Right ventricle myocardium superior (tissue), 1 donor: Measurements from ENCODE around the gene ANKRD12. TPM values are rescaled to one million over a fixed set of nuclear protein-coding genes. Genes with fewer than 3 reads are reported as not detected.
"Not testable (repeated sequence)": the region's sequence is repeated elsewhere in the genome, so short reads cannot be mapped to it uniquely, and the experiment has no call there.

ENCODE experiments used
- ATAC-seq: fragments of 200-7000 bp; cut with Tn5 transposase; one replicate; pipeline ENCODE4 v1.9.1; 2020; ENCODE audit warnings: mild to moderate bottlenecking; ENCODE audit not compliant: poor library complexity
- DNase-seq: peaks from one replicate; pipeline ENCODE4 v3.0.0-alpha.2; 2020
- intact Hi-C: fragments of 100-400 bp; cut with DNase I; formaldehyde crosslinking; loops from one replicate; pipeline ENCODE4 v1.11.2; 2022
- total RNA-seq: library from RNA; stranded (reverse); fragmentation: NEBNext Ultra II Directional; extraction: Animal tissue kit (Norgen Biotek cat#: 25700); gene quantifications from one replicate; pipeline ENCODE4 v1.2.1, GENCODE V29; 2021
- donor health status: DM: no; HTN: yes; CAD: no; lungs with severe emphysema.

ANKRD12 gene
- total RNA-seq, 1 donor from 2014 or later, result 39.9 TPM

DNA sequence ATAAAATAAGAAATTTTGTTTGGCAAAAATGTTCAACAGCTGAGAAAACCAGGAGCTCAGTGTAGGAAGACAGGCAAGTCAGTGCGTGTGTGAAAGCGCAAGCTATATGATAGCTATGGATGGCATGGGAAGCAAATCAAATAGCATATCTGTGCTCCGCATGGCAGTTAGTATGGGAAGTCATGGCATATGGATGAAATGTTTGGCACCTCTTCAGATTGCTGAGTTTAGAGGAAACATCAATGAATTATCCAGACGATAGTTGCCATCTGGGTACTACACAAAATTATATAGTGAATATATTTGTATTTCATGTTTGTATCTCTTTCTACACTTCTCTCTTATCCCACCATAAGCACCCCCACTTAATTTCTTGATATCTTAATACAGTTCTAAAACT, 112.1 kb downstream of the ANKRD12 start:
- intact Hi-C loops, result no loop called here
- no peak for ATAC-seq
- no peak for DNase-seq

DNA sequence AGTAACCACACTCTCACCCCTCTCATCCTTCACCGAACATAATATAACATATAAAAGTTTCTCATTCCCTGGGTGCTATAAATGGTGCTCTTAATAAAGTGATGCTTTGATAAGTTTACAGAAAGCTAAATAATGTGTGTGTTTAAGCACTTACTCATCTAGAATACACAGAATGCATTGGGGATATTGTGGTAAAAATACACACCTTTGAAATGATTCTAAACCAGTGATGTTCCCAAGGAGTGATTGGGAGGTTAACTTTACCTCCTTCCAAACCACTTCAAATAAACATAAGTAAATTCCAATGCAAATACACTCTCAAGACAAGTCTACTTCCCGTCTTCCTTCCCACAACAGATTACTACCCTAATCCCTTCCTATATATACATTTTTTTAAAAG, 112.7 kb downstream of the ANKRD12 start:
- DNase-seq, result no peak
- intact Hi-C loops, result no loop called here
- no peak for ATAC-seq

DNA sequence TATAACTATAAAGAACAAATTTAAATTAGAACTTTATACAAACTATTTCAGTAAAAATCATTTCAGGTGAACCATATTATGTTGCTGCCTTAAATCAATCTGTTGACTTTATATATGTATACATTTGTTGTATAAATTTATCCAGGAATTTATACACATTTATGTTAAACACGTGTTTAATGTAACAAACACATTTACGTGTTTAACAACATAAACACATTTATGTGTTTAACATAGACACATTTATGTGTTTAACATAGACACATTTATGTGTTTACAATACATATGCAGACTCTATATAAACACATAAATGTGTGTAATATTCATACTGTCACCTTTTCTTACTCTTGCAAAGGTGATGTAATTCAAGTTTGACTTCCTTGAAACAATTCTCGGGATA, 122.6 kb downstream of the ANKRD12 start:
- no peak for ATAC-seq
- intact Hi-C loops, result no loop called here
- no peak for DNase-seq

DNA sequence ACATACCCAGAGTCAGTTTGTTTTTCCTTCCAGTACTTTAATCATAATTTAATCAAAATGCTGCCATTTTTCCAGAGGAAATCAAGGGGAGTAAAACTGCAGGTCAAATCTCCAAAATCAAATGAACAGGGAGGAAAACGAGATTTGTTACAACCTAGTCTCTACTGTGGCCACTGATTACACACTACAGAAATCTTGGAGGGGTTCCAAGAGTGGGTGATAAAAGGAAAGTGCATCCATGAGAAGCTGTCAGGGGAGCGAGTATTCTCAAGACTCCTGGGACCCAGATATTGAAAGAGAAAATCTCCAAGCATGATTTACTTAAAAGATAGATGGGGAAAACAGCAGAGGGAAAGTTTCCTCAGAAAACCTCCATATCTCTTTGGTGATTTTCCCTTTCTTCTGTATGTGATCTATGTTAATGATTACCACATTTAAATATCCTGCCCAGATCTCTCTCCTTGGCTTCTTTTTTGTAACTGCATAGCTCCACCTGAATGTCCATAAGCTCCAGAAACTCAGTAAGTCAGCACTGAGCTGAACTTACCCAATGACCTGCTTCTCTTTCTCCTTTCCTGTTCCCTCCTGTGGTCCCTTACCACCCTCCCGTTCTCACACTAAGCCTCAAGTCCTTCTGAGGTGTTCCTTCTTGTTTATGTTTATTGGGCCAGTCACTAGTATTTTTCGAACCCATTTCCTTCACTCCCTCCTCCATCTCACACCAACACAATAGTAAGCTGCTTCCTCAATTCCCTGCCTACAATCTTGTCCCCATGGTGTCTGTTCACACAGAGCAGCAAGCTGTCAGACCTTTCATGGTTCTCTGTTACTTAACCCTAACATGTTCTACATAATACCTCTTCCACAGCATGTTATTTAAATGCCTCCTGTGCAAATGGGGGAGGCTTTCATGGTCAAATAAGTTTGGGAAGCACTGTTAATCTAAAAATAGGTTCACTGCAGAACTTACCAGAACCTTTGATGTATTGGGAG, 124.1 kb downstream of the ANKRD12 start:
- intact Hi-C loops, result no loop called here
- ATAC-seq, result no peak
- DNase-seq, result no peak

DNA sequence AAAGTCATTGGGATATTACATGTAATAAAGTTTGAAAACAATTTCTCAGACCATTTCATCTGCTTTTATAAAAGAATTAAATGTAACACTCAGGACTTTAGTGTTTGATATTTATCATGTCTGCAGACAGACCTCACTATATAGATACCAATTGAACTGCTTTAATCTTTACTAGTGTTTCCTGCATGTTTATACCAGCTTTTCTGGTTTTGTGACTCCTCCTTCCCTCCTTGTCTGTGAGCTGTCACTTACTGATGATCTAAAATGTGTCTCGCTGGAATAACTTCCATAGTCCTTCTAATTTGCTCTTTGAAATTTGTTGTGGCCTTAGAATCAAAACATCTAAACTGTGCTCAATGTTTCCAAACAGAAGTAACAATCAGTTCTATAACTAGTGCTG, 126.7 kb downstream of the ANKRD12 start:
- ATAC-seq (no peak), DNase-seq (no peak)
- intact Hi-C loops, result no loop called here

DNA sequence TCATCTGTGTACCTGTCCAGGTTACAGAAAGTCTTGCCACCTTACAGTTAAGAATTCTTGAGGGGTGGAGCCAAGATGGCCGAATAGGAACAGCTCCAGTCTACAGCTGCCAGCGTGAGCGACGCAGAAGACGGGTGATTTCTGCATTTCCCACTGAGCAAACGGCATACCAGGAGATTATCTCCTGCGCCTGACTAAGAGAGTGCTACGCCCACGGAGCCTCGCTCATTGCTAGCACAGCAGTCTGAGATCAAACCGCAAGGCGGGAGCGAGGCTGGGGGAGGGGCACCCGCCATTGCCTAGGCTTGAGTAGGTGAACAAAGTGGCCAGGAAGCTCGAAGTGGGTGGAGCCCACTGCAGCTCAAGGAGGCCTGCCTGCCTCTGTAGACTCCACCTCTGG, 128.2 kb downstream of the ANKRD12 start:
- ATAC-seq, intact Hi-C loops, DNase-seq: not testable (repeated sequence)

DNA sequence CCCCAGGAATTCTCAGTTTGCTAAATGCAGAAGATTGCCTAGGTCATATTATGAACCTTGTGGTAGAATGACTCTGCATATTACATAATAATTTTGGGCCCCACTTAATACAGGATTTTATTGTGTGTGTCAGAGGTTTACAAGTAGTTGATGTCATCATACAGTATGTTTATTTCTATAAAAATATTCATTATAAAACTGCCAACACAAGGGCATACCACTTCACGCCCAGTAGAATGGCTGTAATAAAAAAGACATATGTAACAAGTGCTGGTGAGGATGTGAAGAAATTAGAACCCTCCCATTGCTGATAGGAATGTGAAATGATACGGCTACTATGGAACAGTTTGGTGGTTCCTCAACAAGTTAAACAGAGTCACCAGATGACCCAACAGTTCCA, 136.6 kb downstream of the ANKRD12 start:
- ATAC-seq, result no peak
- intact Hi-C loops, result no loop called here

DNA sequence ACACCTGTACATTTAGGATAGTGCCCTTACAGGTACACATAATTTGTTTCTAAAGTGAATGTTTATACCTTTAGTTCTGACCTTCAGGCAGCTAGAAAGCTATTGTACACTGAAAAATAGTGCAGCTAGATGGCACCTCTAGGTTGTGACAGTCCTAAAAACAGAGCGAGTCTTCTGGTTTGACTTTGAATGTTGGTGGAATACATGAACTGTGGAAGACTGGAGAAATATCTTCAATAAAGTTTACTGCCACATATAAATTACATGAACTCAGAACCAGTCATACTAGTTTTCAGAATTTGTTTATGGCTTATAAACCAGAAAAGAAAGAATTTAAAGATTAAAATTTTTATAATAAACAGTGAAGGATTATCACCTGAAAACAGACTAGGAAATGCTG, 139.3 kb downstream of the ANKRD12 start:
- intact Hi-C loops, result no loop called here
- no peak for ATAC-seq
- DNase-seq, result no peak

More for the DNA sequence above, 136.6 kb downstream of the ANKRD12 start:
- no peak for DNase-seq

DNA sequence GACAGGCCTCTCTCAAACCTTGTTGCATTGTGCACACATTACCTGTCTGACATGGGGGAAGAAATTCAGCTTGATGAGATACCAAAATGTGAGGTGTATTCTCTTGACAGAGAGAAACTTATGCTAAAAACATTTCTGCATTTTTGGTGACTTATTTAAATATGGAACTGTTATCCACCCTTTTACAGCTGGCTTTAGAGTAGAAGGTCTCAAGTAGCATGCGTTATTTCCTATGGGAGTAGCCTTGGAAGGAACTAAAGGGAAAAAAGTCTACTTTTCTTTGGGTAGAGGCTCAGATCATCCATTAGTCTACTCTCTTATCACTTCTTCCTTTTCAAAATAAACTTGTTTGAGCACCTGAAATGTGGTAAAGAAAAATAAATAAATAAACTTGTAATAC, 141.4 kb downstream of the ANKRD12 start:
- DNase-seq (no peak), ATAC-seq (no peak)
- intact Hi-C loops, result no loop called here

DNA sequence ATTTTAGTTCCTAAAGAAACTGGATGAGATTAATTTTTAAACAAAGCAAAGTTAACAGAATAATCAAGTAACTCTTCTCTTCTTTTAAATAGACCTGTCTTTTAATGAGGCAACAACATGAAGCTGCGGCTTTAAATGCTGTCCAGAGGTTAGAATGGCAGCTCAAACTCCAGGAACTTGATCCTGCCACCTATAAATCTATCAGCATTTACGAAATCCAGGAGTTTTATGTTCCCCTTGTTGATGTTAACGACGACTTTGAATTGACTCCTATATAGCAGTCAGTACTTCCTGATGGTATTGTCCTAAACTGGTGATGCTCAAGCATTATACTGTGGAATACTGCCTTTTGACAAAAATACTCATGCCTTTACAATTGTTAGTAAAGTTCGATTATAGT, 144.3 kb downstream of the ANKRD12 start:
- intact Hi-C loops, result no loop called here
- ATAC-seq, result no peak
- no peak for DNase-seq

DNA sequence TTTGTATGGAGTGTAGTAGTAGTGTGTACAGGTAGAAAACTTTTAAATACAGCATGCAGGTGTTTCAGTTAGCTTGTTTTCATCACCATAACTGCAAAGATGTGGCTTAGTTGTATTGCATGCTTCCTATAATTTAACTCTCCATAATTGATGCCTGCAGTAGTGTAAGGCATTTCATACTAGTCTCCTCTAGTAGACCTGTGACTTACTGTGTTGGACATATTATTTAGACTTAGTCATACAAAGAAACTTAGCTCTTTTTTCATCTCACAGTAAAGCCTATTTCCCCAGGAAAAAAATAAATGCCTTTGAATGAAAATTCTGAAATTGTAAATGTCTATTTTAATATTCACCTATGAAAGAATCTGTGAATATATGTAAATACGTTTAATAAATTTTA, 145.2 kb downstream of the ANKRD12 start:
- intact Hi-C loops, result no loop called here
- DNase-seq (no peak), ATAC-seq (no peak)

DNA sequence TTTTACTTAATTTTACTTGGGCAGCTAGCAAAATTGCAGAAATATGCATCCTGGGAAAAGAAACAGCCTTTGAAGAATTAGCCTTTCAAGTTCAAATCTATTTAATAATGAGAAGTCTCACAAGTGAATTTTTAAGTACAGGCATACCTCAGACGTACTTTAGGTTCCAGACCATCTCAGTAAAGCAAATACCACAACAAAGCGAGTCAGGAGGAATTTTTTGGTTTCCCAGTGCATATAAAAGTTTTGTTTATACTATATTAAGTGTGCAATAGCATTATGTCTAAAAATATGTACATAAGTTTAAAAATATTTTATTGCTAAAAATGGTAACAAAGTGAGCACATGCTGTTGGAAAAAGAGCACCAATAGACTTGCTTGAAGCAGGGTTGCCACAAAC, 147.2 kb downstream of the ANKRD12 start:
- no peak for DNase-seq
- ATAC-seq, result no peak
- intact Hi-C loops, result no loop called here

DNA sequence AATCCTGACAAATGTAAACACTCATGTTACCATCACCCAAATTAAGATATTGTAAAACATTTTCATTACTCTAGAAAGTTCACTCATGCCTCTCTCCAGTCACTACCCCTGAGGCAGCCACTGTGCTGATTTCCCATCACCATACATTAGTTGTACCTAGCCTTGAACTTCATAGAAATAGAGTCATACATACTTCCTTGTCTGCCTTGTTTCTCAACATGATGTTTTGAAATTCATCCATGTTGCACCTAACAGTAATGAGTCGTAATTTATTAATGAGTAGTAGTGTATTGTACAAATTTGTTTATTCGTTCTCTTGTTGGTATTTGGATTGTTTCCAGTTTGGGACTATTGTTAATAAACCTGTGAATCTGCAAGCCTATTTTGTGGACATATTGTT, 149.0 kb downstream of the ANKRD12 start:
- no peak for ATAC-seq
- intact Hi-C loops, result no loop called here

DNA sequence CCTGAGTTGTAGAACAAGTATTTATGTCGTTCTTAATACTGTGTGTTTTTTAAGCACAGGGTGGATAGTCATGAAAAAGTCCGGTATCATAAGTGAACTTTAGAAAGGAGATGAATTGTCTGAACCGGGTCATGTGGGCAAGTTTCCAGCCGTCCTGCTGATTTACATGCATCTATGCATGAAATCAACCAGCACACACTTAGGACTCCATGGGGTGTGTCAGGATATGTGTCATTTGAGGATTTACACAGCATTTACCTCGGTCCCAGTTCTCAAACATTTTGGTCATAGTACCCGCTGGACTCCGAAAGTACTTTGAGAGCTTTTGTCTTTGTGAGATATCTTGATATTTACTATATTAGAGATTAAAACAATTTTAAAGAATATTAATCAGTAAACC, 150.5 kb downstream of the ANKRD12 start:
- ATAC-seq (no peak), DNase-seq (no peak)
- intact Hi-C loops, result no loop called here

More for the DNA sequence above, 149.0 kb downstream of the ANKRD12 start:
- no peak for DNase-seq

DNA sequence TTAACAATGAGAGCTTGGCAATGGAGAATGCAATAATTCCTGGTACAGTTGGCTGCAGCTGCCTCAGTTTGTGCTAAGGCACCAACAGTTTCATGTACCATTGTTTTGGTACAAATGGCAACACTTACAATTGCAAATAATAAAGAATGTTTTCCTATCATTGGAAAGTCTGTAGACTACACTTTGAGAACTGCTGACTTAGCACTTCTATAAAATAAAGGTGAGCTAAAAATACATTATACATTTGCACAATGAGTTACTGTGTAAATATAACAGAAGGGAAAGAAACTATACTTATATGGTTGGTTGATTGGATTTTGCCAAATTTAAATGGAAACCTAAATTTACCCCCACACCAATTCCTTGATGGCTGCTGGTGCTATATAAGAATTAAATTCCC, 153.1 kb downstream of the ANKRD12 start:
- intact Hi-C loops, result no loop called here
- no peak for ATAC-seq
- no peak for DNase-seq

DNA sequence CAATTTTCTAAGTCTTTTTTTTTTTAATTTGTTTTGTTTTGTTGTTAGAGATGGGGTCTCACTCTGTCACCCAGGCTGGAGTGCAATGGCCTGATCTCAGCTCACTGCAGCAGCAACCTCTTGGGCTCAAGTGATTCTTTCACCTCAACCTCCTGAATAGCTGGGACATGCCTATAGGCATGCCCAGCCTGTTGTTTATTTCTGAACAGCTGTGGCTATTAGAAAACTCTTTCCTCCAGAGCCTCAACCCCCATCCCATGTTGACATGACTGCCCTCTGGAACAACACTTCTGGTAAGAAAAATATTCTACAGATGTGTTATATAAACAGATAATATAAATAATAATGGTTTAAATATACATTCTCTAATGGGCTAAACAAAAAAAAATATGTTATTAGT, 153.6 kb downstream of the ANKRD12 start:
- no peak for DNase-seq
- ATAC-seq, result no peak
- intact Hi-C loops, result no loop called here

DNA sequence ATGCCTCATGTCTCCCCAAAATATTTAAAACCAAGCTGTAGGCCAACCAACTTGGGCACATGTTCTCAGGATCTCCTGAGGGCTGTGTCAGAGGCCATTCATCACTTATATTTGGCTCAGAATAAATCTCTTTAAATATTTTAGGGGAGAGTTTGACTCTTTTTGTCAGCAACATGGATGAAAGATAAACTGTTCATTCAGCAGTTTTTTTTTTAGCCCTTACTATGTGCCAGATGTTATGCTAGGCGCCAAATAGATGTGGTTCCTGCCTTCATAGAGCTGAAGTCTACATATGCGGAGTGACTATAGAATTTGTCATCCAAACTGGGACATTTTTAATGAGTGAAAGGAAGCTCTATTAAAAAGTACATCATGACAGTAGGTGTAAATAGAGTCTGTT, 155.5 kb downstream of the ANKRD12 start:
- ATAC-seq (no peak), DNase-seq (no peak)
- intact Hi-C loops, result no loop called here

DNA sequence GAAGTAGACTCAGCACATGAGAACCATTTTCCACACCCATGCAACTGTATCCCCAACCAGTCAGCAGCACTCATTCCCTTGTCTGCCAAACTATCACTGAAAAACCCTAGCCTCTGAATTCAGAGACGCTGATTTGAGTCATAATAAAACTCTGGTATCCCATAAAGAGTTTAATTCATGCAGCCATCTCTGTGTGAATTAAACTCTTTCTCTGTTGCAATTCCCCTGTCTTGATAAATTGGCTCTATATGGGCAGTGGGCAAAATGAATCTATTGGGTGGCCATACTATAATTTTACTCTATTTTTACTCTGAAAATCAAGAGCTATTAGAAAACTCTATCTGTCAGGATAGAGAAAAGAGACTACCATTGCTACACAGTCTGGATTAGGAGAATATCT, 157.4 kb downstream of the ANKRD12 start:
- ATAC-seq, result no peak
- DNase-seq, result no peak
- intact Hi-C loops, result no loop called here

DNA sequence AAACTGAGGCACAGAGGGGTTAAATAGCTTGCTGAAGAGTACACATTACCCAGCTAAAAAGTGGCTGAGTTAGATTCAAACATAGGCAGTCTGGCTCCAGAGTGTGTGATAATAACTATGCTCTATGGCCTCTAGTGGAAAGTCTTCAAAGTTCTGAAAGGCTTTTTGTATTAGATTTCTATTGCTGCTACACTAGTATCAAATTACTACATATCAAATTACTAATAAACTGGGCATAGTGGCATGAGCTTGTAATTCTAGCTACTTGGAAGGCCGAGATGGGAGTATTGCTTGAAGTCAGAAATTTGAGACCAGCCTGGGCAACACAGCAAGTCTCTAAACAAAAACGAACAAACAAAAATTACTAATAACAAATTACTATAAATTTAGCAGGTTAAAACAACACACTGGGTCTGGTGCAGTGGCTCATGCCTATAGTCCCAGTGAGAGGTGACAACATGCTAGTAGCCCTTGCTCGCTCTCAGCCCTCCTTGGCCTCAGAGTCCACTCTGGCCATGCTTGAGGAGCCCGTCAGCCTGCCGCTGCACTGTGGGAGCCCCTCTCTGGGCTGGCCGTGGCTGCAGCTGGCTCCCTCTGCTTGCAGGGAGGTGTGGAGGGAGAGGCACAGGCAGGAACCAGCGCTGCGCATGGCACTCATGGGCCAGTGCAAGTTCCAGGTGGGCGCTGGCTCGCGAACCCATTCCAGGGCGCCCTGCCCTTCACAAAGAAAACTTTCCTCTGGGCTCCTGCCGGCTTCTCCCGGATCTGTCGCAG, 159.8 kb downstream of the ANKRD12 start:
- intact Hi-C loops, result no loop called here
- ATAC-seq, result no peak
- no peak for DNase-seq

DNA sequence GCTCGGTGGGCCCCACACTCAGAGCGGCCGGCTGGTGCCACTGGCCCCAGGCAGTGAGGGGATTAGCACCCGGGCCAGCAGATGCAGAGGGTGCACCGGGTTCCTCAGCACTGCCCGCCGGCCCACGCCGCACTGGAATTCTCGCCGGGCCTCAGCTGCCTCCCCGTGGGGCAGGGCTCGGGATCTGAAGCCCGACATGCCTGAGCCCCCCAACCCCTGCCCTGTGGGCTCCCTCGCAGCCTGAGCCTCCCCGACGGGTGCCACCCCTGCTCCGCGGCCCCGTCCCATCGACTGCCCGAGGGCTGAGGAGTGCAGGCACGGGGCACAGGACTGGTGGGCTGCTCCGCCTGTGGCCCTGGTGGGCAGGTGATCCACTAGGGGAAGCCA, 160.4 kb downstream of the ANKRD12 start:
- no peak for DNase-seq
- no peak for ATAC-seq
- intact Hi-C loops, result no loop called here
